NB4 (cell line): ENCODE results near the gene METAP1.

Experiments used
- POLR2A ChIP-seq: IDR thresholded peaks from 2 replicates; pipeline ENCODE4 v1.6.1; 2011; ENCODE audit warnings: mild to moderate bottlenecking; ENCODE audit not compliant: insufficient read length; ENCODE audit errors: extremely low read depth
- TF ChIP-seq, protein P1 (sequence below): IDR thresholded peaks from one replicate; pipeline ENCODE4 v1.5.1; 2012; ENCODE audit warnings: low read depth, low read length
- TF ChIP-seq, protein P2 (sequence below): IDR thresholded peaks from 2 replicates; pipeline ENCODE4 v1.6.1; 2011; ENCODE audit warnings: low read depth, low read length

DNA sequence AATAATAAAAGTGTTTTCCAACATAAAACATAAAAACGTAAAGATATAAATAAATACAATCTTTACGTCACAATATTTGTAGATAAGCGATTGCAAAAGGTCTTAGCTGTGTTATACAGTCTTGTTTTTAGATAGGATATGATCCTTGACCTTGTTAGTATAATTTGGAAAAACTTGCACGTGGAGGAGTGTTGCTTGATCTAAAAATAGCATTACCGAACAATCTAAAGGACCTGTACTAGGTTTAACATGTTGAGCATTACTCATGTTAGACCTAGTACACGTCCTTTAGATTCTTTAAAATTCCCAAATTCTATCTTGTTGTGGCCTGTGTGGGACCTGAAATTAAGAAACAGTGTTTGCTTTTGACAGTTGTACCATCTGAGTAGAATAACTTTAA lies 1.6 kb downstream of the METAP1 start:
- TF ChIP-seq, protein P1, sequence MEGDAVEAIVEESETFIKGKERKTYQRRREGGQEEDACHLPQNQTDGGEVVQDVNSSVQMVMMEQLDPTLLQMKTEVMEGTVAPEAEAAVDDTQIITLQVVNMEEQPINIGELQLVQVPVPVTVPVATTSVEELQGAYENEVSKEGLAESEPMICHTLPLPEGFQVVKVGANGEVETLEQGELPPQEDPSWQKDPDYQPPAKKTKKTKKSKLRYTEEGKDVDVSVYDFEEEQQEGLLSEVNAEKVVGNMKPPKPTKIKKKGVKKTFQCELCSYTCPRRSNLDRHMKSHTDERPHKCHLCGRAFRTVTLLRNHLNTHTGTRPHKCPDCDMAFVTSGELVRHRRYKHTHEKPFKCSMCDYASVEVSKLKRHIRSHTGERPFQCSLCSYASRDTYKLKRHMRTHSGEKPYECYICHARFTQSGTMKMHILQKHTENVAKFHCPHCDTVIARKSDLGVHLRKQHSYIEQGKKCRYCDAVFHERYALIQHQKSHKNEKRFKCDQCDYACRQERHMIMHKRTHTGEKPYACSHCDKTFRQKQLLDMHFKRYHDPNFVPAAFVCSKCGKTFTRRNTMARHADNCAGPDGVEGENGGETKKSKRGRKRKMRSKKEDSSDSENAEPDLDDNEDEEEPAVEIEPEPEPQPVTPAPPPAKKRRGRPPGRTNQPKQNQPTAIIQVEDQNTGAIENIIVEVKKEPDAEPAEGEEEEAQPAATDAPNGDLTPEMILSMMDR: no peak
- TF ChIP-seq, protein P2, sequence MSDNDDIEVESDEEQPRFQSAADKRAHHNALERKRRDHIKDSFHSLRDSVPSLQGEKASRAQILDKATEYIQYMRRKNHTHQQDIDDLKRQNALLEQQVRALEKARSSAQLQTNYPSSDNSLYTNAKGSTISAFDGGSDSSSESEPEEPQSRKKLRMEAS: no peak
- TF ChIP-seq POLR2A: no peak
